HEK293 (cell line): Measurements from ENCODE around the gene CENPP.

Experiments used
- CTCF ChIA-PET: fragments of 350-600 bp; formaldehyde crosslinking; extraction: SDS; loops from one replicate; lab custom pipeline; 2021; ENCODE audit warnings: antibody characterized with exemption; lab: Yijun Ruan, JAX
- POLR2A ChIA-PET: fragments of 300-600 bp; formaldehyde crosslinking; extraction: SDS; loops from one replicate; lab custom pipeline; 2020; ENCODE audit warnings: antibody characterized with exemption, inconsistent platforms; lab: Yijun Ruan, JAX
- H3K27ac ChIP-seq: fragments of 200-500 bp; sonication (Bioruptor generic); 2 replicates; pipeline ENCODE4 v1.5.1; 2014; ENCODE audit warnings: low read depth, low read length, control low read depth, inconsistent platforms; ENCODE audit errors: extremely low read depth
- H3K36me3 ChIP-seq, 2 experiments: fragments of 200-500 bp in 1 of 2; sonication (Bioruptor generic) in 1 of 2; 1 replicate in 1 of 2; 2 replicates in 1 of 2; pipeline ENCODE4 v1.5.1; 2014 to 2017; ENCODE audit warnings: inconsistent platforms in 2 of 2, low read length in 2 of 2; ENCODE audit not compliant: control insufficient read depth in 2 of 2, insufficient read depth in 1 of 2
- H3K4me1 ChIP-seq: fragments of 200-500 bp; sonication (Bioruptor generic); 2 replicates; pipeline ENCODE4 v1.5.1; 2014; ENCODE audit warnings: mild to moderate bottlenecking, low read length, inconsistent platforms; ENCODE audit not compliant: control insufficient read depth, insufficient read depth
- H3K4me3 ChIP-seq: 2 replicates; pipeline ENCODE4 v1.5.1; 2011; ENCODE audit warnings: low read depth, mild to moderate bottlenecking, control low read depth, low read length, moderate library complexity
- H3K9me3 ChIP-seq: fragments of 200-500 bp; sonication (Bioruptor generic); 2 replicates; pipeline ENCODE4 v1.5.1; 2014; ENCODE audit warnings: low read depth, low read length, inconsistent platforms; ENCODE audit not compliant: control insufficient read depth, insufficient read depth
- BCL11B ChIP-seq: fragments of 450-650 bp; formaldehyde crosslinking; IDR thresholded peaks from 2 replicates; pipeline ENCODE4 v1.5.1; 2016; ENCODE audit warnings: low read depth, missing biosample characterization, missing genetic modification characterization
- GLI4 ChIP-seq: fragments of 450-650 bp; formaldehyde crosslinking; IDR thresholded peaks from 2 replicates; pipeline ENCODE4 v1.5.1; 2016; ENCODE audit warnings: missing biosample characterization, missing genetic modification characterization
- GLIS1 ChIP-seq: fragments of 450-650 bp; formaldehyde crosslinking; IDR thresholded peaks from 2 replicates; pipeline ENCODE4 v1.5.1; 2016; ENCODE audit warnings: missing biosample characterization, missing genetic modification characterization
- PRDM6 ChIP-seq: fragments of 450-650 bp; formaldehyde crosslinking; IDR thresholded peaks from 2 replicates; pipeline ENCODE4 v1.5.1; 2017; ENCODE audit warnings: missing biosample characterization, missing genetic modification characterization
- TCF7L2 ChIP-seq: IDR thresholded peaks from 2 replicates; pipeline ENCODE4 v1.6.1; 2011; ENCODE audit warnings: low read depth, mild to moderate bottlenecking, inconsistent platforms, low read length, moderate library complexity, borderline replicate concordance
- YY2 ChIP-seq: fragments of 450-650 bp; formaldehyde crosslinking; IDR thresholded peaks from 2 replicates; pipeline ENCODE4 v1.5.1; 2016; ENCODE audit warnings: missing biosample characterization, missing genetic modification characterization
- ZNF174 ChIP-seq: fragments of 450-650 bp; formaldehyde crosslinking; IDR thresholded peaks from 2 replicates; pipeline ENCODE4 v1.5.0; 2017; ENCODE audit warnings: missing biosample characterization, mild to moderate bottlenecking, missing genetic modification characterization
- ZNF18 ChIP-seq: fragments of 450-650 bp; formaldehyde crosslinking; IDR thresholded peaks from 2 replicates; pipeline ENCODE4 v1.5.1; 2016; ENCODE audit warnings: missing biosample characterization, missing genetic modification characterization
- ZNF26 ChIP-seq: fragments of 450-650 bp; formaldehyde crosslinking; IDR thresholded peaks from 2 replicates; pipeline ENCODE4 v1.5.1; 2016; ENCODE audit warnings: missing biosample characterization, missing genetic modification characterization
- ZNF354C ChIP-seq: fragments of 450-650 bp; formaldehyde crosslinking; IDR thresholded peaks from 2 replicates; pipeline ENCODE4 v1.5.1; 2016; ENCODE audit warnings: missing biosample characterization, missing genetic modification characterization, low read depth, borderline replicate concordance
- ZNF514 ChIP-seq: fragments of 450-650 bp; formaldehyde crosslinking; IDR thresholded peaks from 2 replicates; pipeline ENCODE4 v1.5.1; 2016; ENCODE audit warnings: missing biosample characterization, missing genetic modification characterization
- ZNF623 ChIP-seq: fragments of 450-650 bp; formaldehyde crosslinking; IDR thresholded peaks from 2 replicates; pipeline ENCODE4 v1.5.1; 2016; ENCODE audit warnings: missing biosample characterization, missing genetic modification characterization
- ZNF626 ChIP-seq: fragments of 450-650 bp; sonication (Bioruptor Pico); formaldehyde crosslinking; IDR thresholded peaks from 2 replicates; pipeline ENCODE4 v1.5.1; 2018; ENCODE audit warnings: missing biosample characterization, missing genetic modification characterization, inconsistent platforms
- ZNF645 ChIP-seq: fragments of 450-650 bp; formaldehyde crosslinking; IDR thresholded peaks from 2 replicates; pipeline ENCODE4; 2016; ENCODE audit warnings: missing biosample characterization, missing genetic modification characterization
- ZNF658 ChIP-seq: fragments of 450-650 bp; formaldehyde crosslinking; IDR thresholded peaks from 2 replicates; pipeline ENCODE4; 2016; ENCODE audit warnings: missing biosample characterization, missing genetic modification characterization
- ZNF707 ChIP-seq: fragments of 450-650 bp; formaldehyde crosslinking; IDR thresholded peaks from 2 replicates; pipeline ENCODE4 v1.5.1; 2016; ENCODE audit warnings: missing biosample characterization, missing genetic modification characterization
- ZSCAN18 ChIP-seq: fragments of 450-650 bp; formaldehyde crosslinking; IDR thresholded peaks from 2 replicates; pipeline ENCODE4 v1.5.1; 2016; ENCODE audit warnings: missing biosample characterization, missing genetic modification characterization

CENPP gene

GRCh38 chr9:92406477-92406876, 80.7 kb downstream of the CENPP start:
- TF ChIP-seq ZNF18 (tag by site-specific recombination), result no peak
- TF ChIP-seq ZNF623, result no peak
- no peak for TF ChIP-seq TCF7L2
- TF ChIP-seq ZNF707 (tag by site-specific recombination), result no peak
- TF ChIP-seq ZNF354C (tag by site-specific recombination), result no peak
- Histone ChIP-seq H3K4me1 (peaks cover 11% of the 10 kb centered on the region; the same call in 1 of the 2 replicates), H3K4me3 (no peak overlapping the region), H3K27ac (no peak overlapping the region), H3K9me3 (no peaks in the 10 kb centered on the region), H3K36me3 (no peaks in the 10 kb centered on the region)
- ChIA-PET CTCF (no interaction called here), POLR2A (no interaction called here)

- no peaks in the 10 kb centered on the region for H3K36me3 ChIP-seq
- peaks cover 9% of the 10 kb centered on the region; the same call in 1 of the 2 replicates for H3K4me1 ChIP-seq
- TF ChIP-seq YY2 (tag by site-specific recombination), result no peak
- TF ChIP-seq ZNF645 (tag by site-specific recombination), result no peak
- TF ChIP-seq ZNF658 (tag by site-specific recombination), result no peak
- TF ChIP-seq ZNF514 (tag by site-specific recombination), result no peak
- TF ChIP-seq ZNF174 (tag by site-specific recombination), result no peak
- TF ChIP-seq ZNF626 (tag by site-specific recombination), result no peak
- TF ChIP-seq ZSCAN18 (tag by site-specific recombination), result no peak
- TF ChIP-seq ZNF707 (tag by site-specific recombination), result no peak
- no peak for TF ChIP-seq ZNF26
- no peak for TF ChIP-seq GLI4
- TF ChIP-seq BCL11B (tag by site-specific recombination), result no peak
- no peak for TF ChIP-seq GLIS1 (tag by site-specific recombination)
- POLR2A ChIA-PET, result no interaction called here
- CTCF ChIA-PET, result no interaction called here
- no peak overlapping the region for H3K27ac ChIP-seq
- H3K4me3 ChIP-seq, result no peak overlapping the region
- no peaks in the 10 kb centered on the region for H3K9me3 ChIP-seq
Measured at GRCh38 chr9:92407818-92408217, 82.1 kb downstream of the CENPP start.

GRCh38 chr9:92408747-92409478, 83.2 kb downstream of the CENPP start:
- peak; percentile 63 for TF ChIP-seq PRDM6 (tag by site-specific recombination)
- TF ChIP-seq YY2 (tag by site-specific recombination), result no peak
- POLR2A ChIA-PET, result no interaction called here
- CTCF ChIA-PET, result interaction anchor here (0.6 kb wide), 2 partner anchors 33 to 298 kb away, joined by 3 read pairs; no protein-coding TSS in a partner anchor
- Histone ChIP-seq H3K27ac (no peak overlapping the region), H3K4me1 (peaks cover 9% of the 10 kb centered on the region; the same call in 1 of the 2 replicates), H3K9me3 (no peaks in the 10 kb centered on the region), H3K4me3 (no peak overlapping the region), H3K36me3 (no peaks in the 10 kb centered on the region)
